SK-N-SH (cell line): Measurements from ENCODE around the gene U2AF1L4. TPM values are rescaled to one million over a fixed set of nuclear protein-coding genes. Genes with fewer than 3 reads are reported as not detected.

Experiments used
- CTCF ChIA-PET: fragments of 300-600, 350-600 bp; formaldehyde crosslinking; extraction: SDS; loops from one replicate; lab custom pipeline; 2021; lab: Yijun Ruan, JAX
- POLR2A ChIA-PET: fragments of 350-600 bp; sonication (Branson Sonifier 250); formaldehyde crosslinking; extraction: SDS; loops from one replicate; lab custom pipeline; 2020; ENCODE audit warnings: antibody characterized with exemption, inconsistent platforms; lab: Yijun Ruan, JAX
- DNase-seq: peaks from one replicate; pipeline ENCODE4 v3.0.0; 2012
- H2AFZ ChIP-seq: fragments of 200-600 bp; sonication (generic); 2 replicates; pipeline ENCODE4 v1.8.1; 2016; ENCODE audit warnings: antibody characterized with exemption, mild to moderate bottlenecking, low read depth
- H3F3A ChIP-seq: fragments of 200-600 bp; sonication (generic); replicated peaks from 2 replicates; pipeline ENCODE3; 2016; ENCODE audit warnings: antibody characterized with exemption, mild to moderate bottlenecking; ENCODE audit not compliant: insufficient read depth
- H3K27ac ChIP-seq, 2 experiments: fragments of 200-500 bp in 1 of 2; fragments of 200-600 bp in 1 of 2; sonication (Bioruptor generic) in 1 of 2; sonication (generic), shearing (Covaris generic) in 1 of 2; 2 replicates each; pipeline versions ENCODE4 v1.5.1 to v1.6.1; 2014 to 2016; ENCODE audit warnings: low read depth in 2 of 2, inconsistent platforms in 1 of 2, low read length in 1 of 2, mild to moderate bottlenecking in 1 of 2, mixed read lengths in 1 of 2
- H3K27me3 ChIP-seq: fragments of 200-600 bp; sonication (generic), shearing (Covaris generic); 2 replicates; pipeline ENCODE4 v1.6.1; 2016; ENCODE audit warnings: mixed run types; ENCODE audit not compliant: insufficient read depth
- H3K36me3 ChIP-seq, 2 experiments: fragments of 200-500 bp in 1 of 2; fragments of 200-600 bp in 1 of 2; sonication (Bioruptor generic) in 1 of 2; sonication (generic) in 1 of 2; replicated peaks in 1 of 2; 2 replicates each; pipeline versions ENCODE3 to v1.5.1; 2014 to 2016; ENCODE audit warnings: low read length in 1 of 2, mild to moderate bottlenecking in 1 of 2; ENCODE audit not compliant: insufficient read depth in 2 of 2, control insufficient read depth in 1 of 2
- H3K4me1 ChIP-seq, 2 experiments: fragments of 200-500 bp in 1 of 2; fragments of 200-600 bp in 1 of 2; sonication (Bioruptor generic) in 1 of 2; sonication (generic), shearing (Covaris generic) in 1 of 2; 2 replicates each; pipeline versions ENCODE4 v1.5.1 to v1.6.1; 2014 to 2016; ENCODE audit warnings: low read depth in 1 of 2, low read length in 1 of 2, mixed run types in 1 of 2; ENCODE audit not compliant: insufficient read depth in 2 of 2, control insufficient read depth in 1 of 2
- H3K4me2 ChIP-seq: fragments of 200-600 bp; sonication (generic), shearing (Covaris generic); 2 replicates; pipeline ENCODE4 v1.6.1; 2017; ENCODE audit warnings: mixed run types
- H3K4me3 ChIP-seq, 2 experiments: fragments of 200-500 bp in 1 of 2; fragments of 200-600 bp in 1 of 2; sonication (Bioruptor generic) in 1 of 2; sonication (generic), shearing (Covaris generic) in 1 of 2; 2 replicates each; pipeline versions ENCODE4 v1.5.1 to v1.8.1; 2014 to 2016; ENCODE audit warnings: low read depth in 2 of 2, inconsistent platforms in 1 of 2, low read length in 1 of 2, mild to moderate bottlenecking in 1 of 2, mixed read lengths in 1 of 2, moderate library complexity in 1 of 2
- H3K79me2 ChIP-seq: fragments of 200-600 bp; sonication (generic); 2 replicates; pipeline ENCODE4 v1.8.1; 2017; ENCODE audit warnings: mild to moderate bottlenecking; ENCODE audit not compliant: insufficient read depth
- H3K9ac ChIP-seq: fragments of 200-600 bp; sonication (generic); 2 replicates; pipeline ENCODE4 v1.6.1; 2017; ENCODE audit warnings: mixed run types
- H3K9me2 ChIP-seq: fragments of 200-600 bp; sonication (generic); 2 replicates; pipeline ENCODE4 v1.6.1; 2017; ENCODE audit warnings: mixed run types
- H3K9me3 ChIP-seq: fragments of 200-600 bp; sonication (generic); 2 replicates; pipeline ENCODE4 v1.6.1; 2017; ENCODE audit warnings: mixed run types, mild to moderate bottlenecking, moderate library complexity
- H4K20me1 ChIP-seq: fragments of 200-600 bp; sonication (generic); 2 replicates; pipeline ENCODE4 v1.6.1; 2017; ENCODE audit warnings: mild to moderate bottlenecking, mixed run types; ENCODE audit not compliant: insufficient read depth
- ELF1 ChIP-seq: IDR thresholded peaks from 2 replicates; pipeline ENCODE4 v1.4.0; 2012
- EP300 ChIP-seq, 2 experiments: IDR thresholded peaks; 2 replicates each; pipeline versions ENCODE4 v1.4.0 to v1.6.1; 2012; ENCODE audit warnings: borderline replicate concordance in 1 of 2, low read depth in 1 of 2, low read length in 1 of 2
- GABPA ChIP-seq: IDR thresholded peaks from 2 replicates; pipeline ENCODE4 v1.4.0; 2012; ENCODE audit warnings: low read depth, mild to moderate bottlenecking
- JUND ChIP-seq: IDR thresholded peaks from 2 replicates; pipeline ENCODE4 v1.4.0; 2012
- MEF2A ChIP-seq: IDR thresholded peaks from 2 replicates; pipeline ENCODE4 v1.4.0; 2012; ENCODE audit warnings: low read depth, borderline replicate concordance
- MXI1 ChIP-seq: IDR thresholded peaks from 2 replicates; pipeline ENCODE4 v1.6.1; 2012; ENCODE audit warnings: mild to moderate bottlenecking, low read depth, low read length, improper control_type of control experiment
- NRF1 ChIP-seq: IDR thresholded peaks from 2 replicates; pipeline ENCODE4 v1.6.1; 2012; ENCODE audit warnings: low read depth, mild to moderate bottlenecking, low read length
- POLR2AphosphoS5 ChIP-seq: IDR thresholded peaks from 2 replicates; pipeline ENCODE4 v1.6.1; 2012; ENCODE audit warnings: low read depth, low read length
- RAD21 ChIP-seq: IDR thresholded peaks from 2 replicates; pipeline ENCODE4 v1.6.1; 2012; ENCODE audit warnings: mild to moderate bottlenecking, low read length
- RCOR1 ChIP-seq: fragments of 150-350 bp; IDR thresholded peaks from 2 replicates; pipeline ENCODE4 v1.6.1; 2017; ENCODE audit warnings: antibody characterized with exemption, low read length
- RXRA ChIP-seq: IDR thresholded peaks from 2 replicates; pipeline ENCODE4 v1.4.0; 2012; ENCODE audit warnings: low read depth, mild to moderate bottlenecking, borderline replicate concordance
- SIN3A ChIP-seq: IDR thresholded peaks from 2 replicates; pipeline ENCODE4 v1.6.1; 2012; ENCODE audit warnings: low read depth, mild to moderate bottlenecking, low read length, moderate library complexity, borderline replicate concordance
- TEAD4 ChIP-seq: IDR thresholded peaks from 2 replicates; pipeline ENCODE4 v1.4.0; 2012; ENCODE audit warnings: mild to moderate bottlenecking, borderline replicate concordance; ENCODE audit not compliant: insufficient read depth
- WGBS: methylation state at CpG from one replicate; pipeline ENCODE4 v1.1.6; 2017; ENCODE audit warnings: low lambda C conversion rate; 5-methylcytosine and 5-hydroxymethylcytosine counted together
- polyA plus RNA-seq, 3 experiments: library from polyadenylated mRNA; depleted of rRNA; stranded (reverse); fragments of >200 nt; gene quantifications; 2 replicates each; pipeline ENCODE4 v1.2.3, GENCODE V29; 2012
- TF ChIP-seq, protein P1 (sequence below): IDR thresholded peaks from 2 replicates; pipeline ENCODE4 v1.4.0; 2012; ENCODE audit warnings: low read depth
- TF ChIP-seq, protein P2 (sequence below): IDR thresholded peaks from 2 replicates; pipeline ENCODE4 v1.4.0; 2012; ENCODE audit warnings: low read depth, borderline replicate concordance
- TF ChIP-seq, protein P3 (sequence below): fragments of 150-350 bp; IDR thresholded peaks from 2 replicates; pipeline ENCODE4 v1.6.1; 2016; ENCODE audit warnings: mild to moderate bottlenecking, low read depth, low read length
- TF ChIP-seq, protein P4 (sequence below): fragments of 200-600 bp; sonication (generic); IDR thresholded peaks from 2 replicates; pipeline ENCODE4 v1.6.1; 2017; ENCODE audit warnings: antibody characterized with exemption, mild to moderate bottlenecking, moderate library complexity

U2AF1L4 gene
- polyA plus RNA-seq, 1 of the 3 experiments (the other 2 are of a cell fraction): 25.9 TPM

DNA sequence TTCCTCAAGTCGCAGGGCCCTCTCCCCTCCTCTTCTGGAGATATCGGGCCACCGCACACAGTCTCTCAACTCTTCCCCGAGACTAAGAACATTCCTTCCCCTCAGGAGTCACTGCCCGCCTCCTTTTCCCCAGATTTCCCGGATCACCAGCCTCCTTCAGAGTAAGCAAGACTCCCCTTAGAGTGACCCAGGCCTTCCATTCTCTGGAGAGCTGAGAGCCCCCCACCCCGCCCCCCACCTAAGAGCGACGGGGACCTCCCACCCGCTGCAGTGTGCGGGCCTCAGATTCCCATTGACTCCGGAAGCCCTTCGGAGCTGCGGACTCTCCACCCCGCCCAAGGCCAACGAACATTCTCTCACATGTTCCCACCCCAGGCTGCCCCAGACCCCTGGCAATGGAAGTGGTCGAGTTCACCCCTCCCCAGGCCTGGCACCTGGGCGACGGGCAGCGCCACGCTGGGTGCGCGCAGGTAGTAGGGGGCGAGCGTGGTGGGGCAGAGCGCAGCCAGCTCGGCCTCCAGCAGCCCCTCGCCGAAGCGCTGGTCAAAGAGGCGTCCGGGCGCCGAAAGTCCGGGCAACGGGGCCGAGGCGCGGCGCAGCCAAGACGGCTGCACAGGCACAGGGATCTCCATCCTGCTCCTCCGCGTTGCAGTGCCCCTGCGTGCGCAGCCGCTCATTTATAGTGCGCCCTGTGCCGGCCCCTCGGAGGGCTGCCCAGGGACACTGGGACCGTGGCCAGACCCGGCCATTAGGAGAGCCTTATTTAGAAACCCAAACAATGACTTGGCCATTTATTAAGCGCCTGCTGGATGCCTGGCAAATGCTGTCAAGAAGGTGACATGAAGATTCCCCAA, 11.4 kb upstream of the U2AF1L4 start, which contains the start of gene HSPB6:
Gene HSPB6, minus strand, starts transcription at position 653 of the 854 bp plus-strand sequence. Its CDS starts 21 bp downstream, at position 632.
- WGBS: 93% methylated on average over 46 of the region's 52 CpGs
- H3K4me1 ChIP-seq: peaks cover 7 to 19% of the 10 kb centered on the region in 2 experiments; a peak in 3 of 4 replicates
- peak within 1 kb of the TSS; percentile 63; the same call in 1 of the 2 replicates for H2AFZ ChIP-seq
- no peaks in the 10 kb centered on the region for H3K27me3 ChIP-seq
- POLR2A ChIA-PET: interaction anchor here (0.8 to 1.7 kb wide), 4 partner anchors 9 to 16 kb away, joined by 3 to 11 read pairs (median 4); partner anchors contain the start of genes LIN37 and U2AF1L4
- peaks cover 21 to 29% of the 10 kb centered on the region in 2 experiments for H3K36me3 ChIP-seq
- H3F3A ChIP-seq: peaks cover 10% of the 10 kb centered on the region
- H3K4me2 ChIP-seq: peak within 1 kb of the TSS; percentile 95
- H3K9ac ChIP-seq: peak within 1 kb of the TSS; percentile 100
- peak within 1 kb of the TSS; percentile 87 to 99 for H3K4me3 ChIP-seq
- DNase-seq: no peak
- TF ChIP-seq ELF1 (no peak), EP300 (IDR thresholded peaks at IDR 0.05; ENCODE audit: borderline replicate concordance in 1 of 2, low read depth in 1 of 2, low read length in 1 of 2) (no peak), RCOR1 (no peak), RXRA (no peak), RAD21 (no peak), JUND (no peak), SIN3A (no peak), MEF2A (no peak), POLR2AphosphoS5 (no peak), GABPA (no peak), TEAD4 (no peak), NRF1 (no peak), MXI1 (no peak)
- TF ChIP-seq, protein P1, sequence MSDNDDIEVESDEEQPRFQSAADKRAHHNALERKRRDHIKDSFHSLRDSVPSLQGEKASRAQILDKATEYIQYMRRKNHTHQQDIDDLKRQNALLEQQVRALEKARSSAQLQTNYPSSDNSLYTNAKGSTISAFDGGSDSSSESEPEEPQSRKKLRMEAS: no peak
- TF ChIP-seq, protein P2, sequence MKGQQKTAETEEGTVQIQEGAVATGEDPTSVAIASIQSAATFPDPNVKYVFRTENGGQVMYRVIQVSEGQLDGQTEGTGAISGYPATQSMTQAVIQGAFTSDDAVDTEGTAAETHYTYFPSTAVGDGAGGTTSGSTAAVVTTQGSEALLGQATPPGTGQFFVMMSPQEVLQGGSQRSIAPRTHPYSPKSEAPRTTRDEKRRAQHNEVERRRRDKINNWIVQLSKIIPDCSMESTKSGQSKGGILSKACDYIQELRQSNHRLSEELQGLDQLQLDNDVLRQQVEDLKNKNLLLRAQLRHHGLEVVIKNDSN: no peak
- TF ChIP-seq, protein P3, sequence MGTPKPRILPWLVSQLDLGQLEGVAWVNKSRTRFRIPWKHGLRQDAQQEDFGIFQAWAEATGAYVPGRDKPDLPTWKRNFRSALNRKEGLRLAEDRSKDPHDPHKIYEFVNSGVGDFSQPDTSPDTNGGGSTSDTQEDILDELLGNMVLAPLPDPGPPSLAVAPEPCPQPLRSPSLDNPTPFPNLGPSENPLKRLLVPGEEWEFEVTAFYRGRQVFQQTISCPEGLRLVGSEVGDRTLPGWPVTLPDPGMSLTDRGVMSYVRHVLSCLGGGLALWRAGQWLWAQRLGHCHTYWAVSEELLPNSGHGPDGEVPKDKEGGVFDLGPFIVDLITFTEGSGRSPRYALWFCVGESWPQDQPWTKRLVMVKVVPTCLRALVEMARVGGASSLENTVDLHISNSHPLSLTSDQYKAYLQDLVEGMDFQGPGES: no peak
- TF ChIP-seq, protein P4, sequence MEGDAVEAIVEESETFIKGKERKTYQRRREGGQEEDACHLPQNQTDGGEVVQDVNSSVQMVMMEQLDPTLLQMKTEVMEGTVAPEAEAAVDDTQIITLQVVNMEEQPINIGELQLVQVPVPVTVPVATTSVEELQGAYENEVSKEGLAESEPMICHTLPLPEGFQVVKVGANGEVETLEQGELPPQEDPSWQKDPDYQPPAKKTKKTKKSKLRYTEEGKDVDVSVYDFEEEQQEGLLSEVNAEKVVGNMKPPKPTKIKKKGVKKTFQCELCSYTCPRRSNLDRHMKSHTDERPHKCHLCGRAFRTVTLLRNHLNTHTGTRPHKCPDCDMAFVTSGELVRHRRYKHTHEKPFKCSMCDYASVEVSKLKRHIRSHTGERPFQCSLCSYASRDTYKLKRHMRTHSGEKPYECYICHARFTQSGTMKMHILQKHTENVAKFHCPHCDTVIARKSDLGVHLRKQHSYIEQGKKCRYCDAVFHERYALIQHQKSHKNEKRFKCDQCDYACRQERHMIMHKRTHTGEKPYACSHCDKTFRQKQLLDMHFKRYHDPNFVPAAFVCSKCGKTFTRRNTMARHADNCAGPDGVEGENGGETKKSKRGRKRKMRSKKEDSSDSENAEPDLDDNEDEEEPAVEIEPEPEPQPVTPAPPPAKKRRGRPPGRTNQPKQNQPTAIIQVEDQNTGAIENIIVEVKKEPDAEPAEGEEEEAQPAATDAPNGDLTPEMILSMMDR: no peak
- no peaks in the 10 kb centered on the region for H3K9me3 ChIP-seq
- H3K27ac ChIP-seq: peak within 1 kb of the TSS; percentile 93 to 98
- CTCF ChIA-PET: interaction anchor here (0.9 to 1.5 kb wide), 2 partner anchors 12 to 63 kb away, joined by 4 to 5 read pairs; partner anchors contain the start of genes PSENEN and U2AF1L4
- peaks cover 4% of the 10 kb centered on the region for H4K20me1 ChIP-seq
- H3K9me2 ChIP-seq: no peaks in the 10 kb centered on the region
- H3K79me2 ChIP-seq: peaks cover 27% of the 10 kb centered on the region
